ENCODE measurements around the gene ANKMY1.

The ANKMY1 gene

GRCh38 chr2:240453461-240454105 lies 104.2 kb downstream of the ANKMY1 start:
- peak overlapping the region; percentile 46 for H3K4me3 Mint-ChIP-seq
- no peak for DNase-seq
- no peaks in the 10 kb centered on the region for H3K9me3 Mint-ChIP-seq
- peaks cover 6% of the 10 kb centered on the region for H3K4me1 Mint-ChIP-seq
- peaks cover 50% of the 10 kb centered on the region for H3K27me3 Mint-ChIP-seq
- H3K36me3 Mint-ChIP-seq (ENCODE audit: low read depth): no peaks in the 10 kb centered on the region
- no peak overlapping the region for H3K27ac Mint-ChIP-seq
- ATAC-seq: no peak

- Mint-ChIP-seq H3K27me3 (peaks cover 50% of the 10 kb centered on the region), H3K4me3 (no peak overlapping the region), H3K27ac (no peak overlapping the region), H3K9me3 (no peaks in the 10 kb centered on the region), H3K36me3 (ENCODE audit: low read depth) (no peaks in the 10 kb centered on the region), H3K4me1 (peaks cover 6% of the 10 kb centered on the region)
- ATAC-seq (no peak), DNase-seq (no peak)
Measured at GRCh38 chr2:240452462-240453256, 105.1 kb downstream of the ANKMY1 start.

GRCh38 chr2:240451791-240452461 lies 105.9 kb downstream of the ANKMY1 start:
- DNase-seq: no peak
- H3K27me3 Mint-ChIP-seq: peaks cover 46% of the 10 kb centered on the region
- peak overlapping the region; percentile 29 for H3K4me3 Mint-ChIP-seq
- no peak overlapping the region for H3K27ac Mint-ChIP-seq
- no peak for ATAC-seq
- H3K36me3 Mint-ChIP-seq (ENCODE audit: low read depth): no peaks in the 10 kb centered on the region
- peaks cover 6% of the 10 kb centered on the region for H3K4me1 Mint-ChIP-seq
- no peaks in the 10 kb centered on the region for H3K9me3 Mint-ChIP-seq

- H3K9me3 Mint-ChIP-seq: no peaks in the 10 kb centered on the region
- H3K4me3 Mint-ChIP-seq: no peak overlapping the region
- no peak for DNase-seq
- peaks cover 6% of the 10 kb centered on the region for H3K4me1 Mint-ChIP-seq
- no peaks in the 10 kb centered on the region for H3K36me3 Mint-ChIP-seq (ENCODE audit: low read depth)
- H3K27me3 Mint-ChIP-seq: peaks cover 42% of the 10 kb centered on the region
- no peak overlapping the region for H3K27ac Mint-ChIP-seq
- ATAC-seq: no peak
Measured at GRCh38 chr2:240451108-240451611, 106.6 kb downstream of the ANKMY1 start.

- H3K27ac Mint-ChIP-seq: no peak overlapping the region
- no peak for ATAC-seq
- peaks cover 6% of the 10 kb centered on the region for H3K4me1 Mint-ChIP-seq
- no peak overlapping the region for H3K4me3 Mint-ChIP-seq
- H3K27me3 Mint-ChIP-seq: peaks cover 42% of the 10 kb centered on the region
- no peaks in the 10 kb centered on the region for H3K9me3 Mint-ChIP-seq
- DNase-seq: no peak
- H3K36me3 Mint-ChIP-seq (ENCODE audit: low read depth): no peaks in the 10 kb centered on the region
Measured at GRCh38 chr2:240450532-240451107, 107.2 kb downstream of the ANKMY1 start.

GRCh38 chr2:240449764-240450531 lies 107.8 kb downstream of the ANKMY1 start:
- Mint-ChIP-seq H3K27me3 (peaks cover 37% of the 10 kb centered on the region), H3K36me3 (ENCODE audit: low read depth) (no peaks in the 10 kb centered on the region), H3K4me3 (no peak overlapping the region), H3K9me3 (no peaks in the 10 kb centered on the region), H3K4me1 (peaks cover 6% of the 10 kb centered on the region), H3K27ac (no peak overlapping the region)
- ATAC-seq (no peak), DNase-seq (no peak)

GRCh38 chr2:240448387-240449274 lies 109.2 kb downstream of the ANKMY1 start:
- Mint-ChIP-seq H3K27ac (no peak overlapping the region), H3K27me3 (peaks cover 26% of the 10 kb centered on the region), H3K36me3 (ENCODE audit: low read depth) (no peaks in the 10 kb centered on the region), H3K4me3 (no peak overlapping the region), H3K9me3 (no peaks in the 10 kb centered on the region), H3K4me1 (peaks cover 4% of the 10 kb centered on the region)
- ATAC-seq (no peak), DNase-seq (no peak)

GRCh38 chr2:240447934-240448333 lies 109.9 kb downstream of the ANKMY1 start:
- peaks cover 26% of the 10 kb centered on the region for H3K27me3 Mint-ChIP-seq
- H3K9me3 Mint-ChIP-seq: no peaks in the 10 kb centered on the region
- peaks cover 4% of the 10 kb centered on the region for H3K4me1 Mint-ChIP-seq
- no peaks in the 10 kb centered on the region for H3K36me3 Mint-ChIP-seq (ENCODE audit: low read depth)
- no peak for ATAC-seq
- H3K4me3 Mint-ChIP-seq: no peak overlapping the region
- no peak overlapping the region for H3K27ac Mint-ChIP-seq
- DNase-seq: no peak

GRCh38 chr2:240447331-240447730 lies 110.5 kb downstream of the ANKMY1 start:
- no peak overlapping the region for H3K27ac Mint-ChIP-seq
- H3K4me1 Mint-ChIP-seq: peaks cover 4% of the 10 kb centered on the region
- no peaks in the 10 kb centered on the region for H3K36me3 Mint-ChIP-seq (ENCODE audit: low read depth)
- ATAC-seq (no peak), DNase-seq (no peak)
- H3K9me3 Mint-ChIP-seq: no peaks in the 10 kb centered on the region
- no peak overlapping the region for H3K4me3 Mint-ChIP-seq
- H3K27me3 Mint-ChIP-seq: peaks cover 26% of the 10 kb centered on the region

- DNase-seq (no peak), ATAC-seq (no peak)
- Mint-ChIP-seq H3K36me3 (ENCODE audit: low read depth) (no peaks in the 10 kb centered on the region), H3K9me3 (no peaks in the 10 kb centered on the region), H3K27me3 (peaks cover 20% of the 10 kb centered on the region), H3K27ac (no peak overlapping the region), H3K4me3 (no peak overlapping the region), H3K4me1 (no peaks in the 10 kb centered on the region)
Measured at GRCh38 chr2:240446664-240447175, 111.1 kb downstream of the ANKMY1 start.

GRCh38 chr2:240445961-240446663 lies 111.7 kb downstream of the ANKMY1 start:
- Mint-ChIP-seq H3K27me3 (peaks cover 16% of the 10 kb centered on the region), H3K27ac (no peak overlapping the region), H3K4me1 (no peaks in the 10 kb centered on the region), H3K4me3 (no peak overlapping the region), H3K9me3 (no peaks in the 10 kb centered on the region), H3K36me3 (ENCODE audit: low read depth) (no peaks in the 10 kb centered on the region)
- DNase-seq (no peak), ATAC-seq (no peak)

- H3K36me3 Mint-ChIP-seq (ENCODE audit: low read depth): no peaks in the 10 kb centered on the region
- no peak overlapping the region for H3K4me3 Mint-ChIP-seq
- H3K27me3 Mint-ChIP-seq: peaks cover under 1% of the 10 kb centered on the region
- no peak for ATAC-seq
- no peaks in the 10 kb centered on the region for H3K4me1 Mint-ChIP-seq
- no peaks in the 10 kb centered on the region for H3K9me3 Mint-ChIP-seq
- no peak overlapping the region for H3K27ac Mint-ChIP-seq
- no peak for DNase-seq
Measured at GRCh38 chr2:240444464-240444863, 113.3 kb downstream of the ANKMY1 start.

- Mint-ChIP-seq H3K36me3 (ENCODE audit: low read depth) (no peaks in the 10 kb centered on the region), H3K27me3 (no peaks in the 10 kb centered on the region), H3K4me3 (no peak overlapping the region), H3K27ac (no peak overlapping the region), H3K4me1 (no peaks in the 10 kb centered on the region), H3K9me3 (no peaks in the 10 kb centered on the region)
- DNase-seq (no peak), ATAC-seq (no peak)
Measured at GRCh38 chr2:240443891-240444301, 113.9 kb downstream of the ANKMY1 start.

Measured in activated naive CD8-positive, alpha-beta T cell treated with anti-CD3 and anti-CD28 coated beads, Interleukin-2, amount 50 U/mL, for 24 hours (primary cell).